Stimulated activated CD8-positive, alpha-beta memory T cell treated with anti-CD3 and anti-CD28 coated beads, Interleukin-15, amount 100 ng/mL, for 4 hours (primary cell): Measurements from ENCODE around the gene UBN2.
"Not testable (repeated sequence)": the region's sequence is repeated elsewhere in the genome, so short reads cannot be mapped to it uniquely, and the experiment has no call there.

Experiments used
- DNase-seq, 2 donors: peaks; one replicate each; pipeline ENCODE4 v3.0.0-alpha.2; 2020; ENCODE audit warnings: low read depth in 2 of 2

UBN2 gene

DNA sequence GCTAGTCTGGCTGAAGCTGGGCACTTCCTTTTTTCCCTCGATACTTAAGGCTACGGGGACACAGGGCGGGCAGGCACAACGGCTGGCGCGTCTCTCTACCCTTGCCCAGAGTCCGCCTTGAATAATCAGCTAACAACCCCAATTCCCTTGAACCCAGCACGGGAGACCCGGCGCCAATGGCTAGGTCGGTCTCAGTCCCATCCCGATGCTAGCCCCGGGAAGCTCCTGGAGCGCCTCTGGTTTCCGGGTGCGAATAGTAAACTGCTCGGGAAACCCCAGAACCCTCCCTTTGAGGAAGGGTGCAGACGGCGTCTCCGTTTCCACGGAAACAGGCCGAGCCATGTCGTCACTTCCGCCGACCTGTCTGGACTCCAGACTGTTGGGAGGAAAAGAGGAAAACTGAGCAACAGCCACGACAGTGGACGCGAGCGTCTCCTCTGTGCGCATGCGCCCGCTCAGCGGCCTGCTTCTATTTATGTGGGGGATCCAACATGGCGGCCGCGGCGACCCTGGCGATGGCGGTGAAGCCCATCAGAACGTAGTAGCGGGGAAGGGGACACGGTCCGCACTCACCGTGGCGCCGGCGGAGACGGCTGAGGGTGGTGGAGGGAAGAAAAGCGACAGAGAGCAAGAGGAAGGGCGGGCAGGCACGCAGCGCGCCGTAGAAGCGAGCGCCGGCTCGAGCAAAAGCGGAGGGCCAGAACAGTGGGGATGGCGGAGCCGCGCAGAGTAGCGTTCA lies at the start of gene UBN2:
UBN2 (plus strand) TSS at position 464 of the 739 bp plus-strand sequence; CDS start at position 712, 248 bp downstream.
- DNase-seq = peak; percentile 86 to 87

GRCh38 chr7:139181404-139181803 lies 49.6 kb upstream of the UBN2 start:
- no peak for DNase-seq

DNA sequence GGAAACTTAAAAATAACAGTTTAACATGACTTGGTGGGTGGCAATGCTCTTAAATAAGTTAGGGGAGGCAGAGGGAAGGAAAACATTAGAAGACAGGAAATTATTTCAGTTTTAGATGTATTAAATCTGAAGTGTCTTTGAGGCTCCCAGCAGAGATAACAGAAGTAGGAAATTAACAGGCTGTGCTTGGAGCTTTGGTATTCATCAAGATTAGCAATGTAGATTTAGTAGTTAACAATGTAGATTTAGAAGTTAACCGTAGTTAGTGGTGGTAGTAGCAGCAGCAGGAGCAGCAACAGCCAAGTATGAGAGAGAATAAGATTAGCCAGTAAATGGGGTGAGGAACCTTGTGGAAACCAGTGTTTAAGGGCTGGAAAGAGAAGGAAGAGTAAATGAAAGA lies 48.7 kb upstream of the UBN2 start:
- DNase-seq = no peak

- no peak for DNase-seq
These were observed 47.8 kb upstream of the UBN2 start for GRCh38 chr7:139183251-139183650.

- no peak for DNase-seq
These were observed 47.1 kb upstream of the UBN2 start for GRCh38 chr7:139183878-139184338.

- DNase-seq = no peak
These were observed 44.9 kb upstream of the UBN2 start for GRCh38 chr7:139186146-139186545.

DNA sequence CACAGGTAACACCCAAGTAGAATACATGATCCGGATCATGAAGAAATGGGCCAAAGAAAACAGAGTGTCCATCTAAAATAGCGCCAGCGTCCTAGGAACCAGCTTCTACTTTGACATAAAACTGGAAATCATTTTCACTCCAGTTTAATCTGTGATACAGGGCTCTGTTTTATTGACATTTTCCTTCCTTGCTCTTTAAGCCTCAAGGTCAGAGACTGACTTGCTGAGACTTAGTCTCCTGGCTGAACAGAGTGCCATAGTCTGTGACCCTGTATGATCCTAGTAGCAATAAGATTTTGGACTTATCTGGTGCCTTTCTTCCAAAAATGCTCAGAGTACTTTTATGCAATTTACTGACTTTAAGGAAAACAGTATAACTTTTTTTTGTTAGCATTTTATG lies 41.7 kb upstream of the UBN2 start:
- no peak for DNase-seq

- DNase-seq = no peak
These were observed 38.9 kb upstream of the UBN2 start for GRCh38 chr7:139192014-139192706.

- no peak for DNase-seq
These were observed 30.7 kb upstream of the UBN2 start for GRCh38 chr7:139200382-139200781.

DNA sequence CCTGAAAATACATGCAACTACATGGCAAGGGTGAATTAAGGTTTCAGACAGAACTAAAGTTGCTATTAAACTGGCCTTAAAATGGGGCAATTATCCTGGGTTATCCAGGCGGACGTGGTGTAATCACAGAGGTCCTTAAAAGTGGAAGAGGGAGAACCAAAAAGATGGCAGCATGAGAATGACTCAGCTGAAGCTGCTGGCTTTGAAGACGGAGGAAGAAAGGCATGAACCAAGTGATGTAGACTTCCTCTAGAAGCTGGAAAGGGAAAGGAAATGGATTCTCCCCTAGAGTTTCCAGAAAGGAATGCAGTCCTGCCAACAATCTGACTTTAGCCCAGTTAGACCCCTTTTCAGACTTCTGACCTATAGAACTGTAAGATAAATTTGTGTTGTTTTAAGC lies 27.0 kb upstream of the UBN2 start:
- no peak for DNase-seq

DNA sequence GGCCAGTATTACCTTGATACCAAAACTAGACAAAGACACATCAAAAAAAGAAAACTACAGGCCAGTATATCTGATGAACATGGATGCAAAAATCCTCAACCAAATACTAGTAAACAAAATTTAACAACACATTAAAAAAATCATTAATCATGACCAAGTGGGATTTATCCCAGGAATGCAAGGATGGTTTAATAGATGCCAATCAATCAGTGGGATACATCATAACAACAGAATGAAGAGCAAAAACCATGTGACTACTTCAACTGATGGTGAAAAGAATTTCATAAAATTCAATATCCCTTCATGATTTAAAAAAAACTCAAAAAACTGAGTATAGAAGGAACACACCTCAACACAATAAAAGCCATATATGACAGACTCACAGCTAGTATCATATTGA lies 25.2 kb upstream of the UBN2 start:
- no peak for DNase-seq

DNA sequence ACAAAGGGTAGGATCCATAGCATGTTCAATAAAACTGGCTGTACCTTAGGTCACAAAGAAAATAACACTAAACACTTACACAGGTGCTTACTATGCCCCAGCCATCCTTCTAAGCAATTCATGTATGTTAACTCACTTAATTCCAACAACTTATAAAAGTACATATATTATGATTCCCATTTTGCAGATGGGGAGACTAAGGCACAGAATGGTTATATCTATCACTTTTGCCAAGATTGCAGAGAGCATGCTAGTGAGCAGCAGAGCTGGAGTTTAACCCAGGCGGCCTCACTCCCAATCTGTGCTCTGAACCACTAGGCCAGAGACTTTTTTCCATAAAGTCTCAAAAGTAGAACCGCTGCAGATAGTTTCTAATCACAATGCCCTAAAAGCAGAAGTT lies 18.9 kb upstream of the UBN2 start:
- DNase-seq = no peak

DNA sequence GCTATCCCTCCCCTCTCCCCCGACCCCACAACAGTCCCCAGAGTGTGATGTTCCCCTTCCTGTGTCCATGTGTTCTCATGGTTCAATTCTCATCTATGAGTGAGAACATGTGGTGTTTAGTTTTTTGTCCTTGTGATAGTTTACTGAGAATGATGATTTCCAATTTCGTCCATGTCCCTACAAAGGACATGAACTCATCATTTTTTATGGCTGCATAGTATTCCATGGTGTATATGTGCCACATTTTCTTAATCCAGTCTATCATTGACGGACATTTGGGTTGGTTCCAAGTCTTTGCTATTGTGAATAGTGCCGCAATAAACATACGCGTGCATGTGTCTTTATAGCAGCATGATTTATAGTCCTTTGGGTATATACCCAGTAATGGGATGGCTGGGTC lies 17.5 kb upstream of the UBN2 start:
- DNase-seq = not testable (repeated sequence)

- no peak for DNase-seq
These were observed 12.9 kb upstream of the UBN2 start for GRCh38 chr7:139218173-139218572.

DNA sequence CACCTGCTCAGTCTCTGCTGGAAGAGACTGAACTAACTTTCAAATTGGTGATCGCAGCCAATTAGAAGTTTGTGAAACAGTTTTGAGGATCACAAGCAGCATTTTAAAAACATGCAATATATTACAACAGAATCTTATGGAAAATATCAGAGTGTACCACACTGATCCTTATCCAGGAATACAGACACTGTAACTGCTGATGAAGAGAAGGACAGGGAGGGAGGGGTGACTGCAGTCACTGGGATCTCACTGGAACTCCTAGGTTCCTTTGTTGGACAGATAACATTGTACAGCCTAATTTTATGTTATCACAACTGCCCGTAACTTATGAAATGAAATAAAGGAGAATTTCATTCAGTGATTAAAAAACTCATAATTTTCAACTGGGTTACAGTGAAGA lies 6.8 kb upstream of the UBN2 start:
- DNase-seq = no peak

DNA sequence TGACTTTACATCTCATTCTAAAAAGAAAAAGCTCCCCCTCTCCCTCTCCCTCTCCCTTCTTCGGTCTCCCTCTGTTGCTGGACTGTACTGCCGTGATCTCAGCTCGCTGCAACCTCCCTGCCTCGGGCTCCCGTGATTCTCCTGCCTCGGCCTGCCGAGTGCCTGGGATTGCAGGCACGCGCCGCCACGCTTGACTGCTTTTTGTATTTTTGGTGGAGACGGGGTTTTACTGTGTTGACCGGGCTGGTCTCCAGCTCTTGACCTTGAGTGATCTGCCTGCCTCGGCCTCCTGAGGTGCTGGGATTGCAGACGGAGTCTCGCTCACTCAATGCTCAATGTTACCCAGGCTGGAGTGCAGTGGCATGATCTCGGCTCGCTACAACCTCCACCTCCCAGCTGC lies 6.2 kb upstream of the UBN2 start:
- not testable (repeated sequence) for DNase-seq

- not testable (repeated sequence) for DNase-seq
These were observed 5.5 kb upstream of the UBN2 start for GRCh38 chr7:139225286-139226157.

DNA sequence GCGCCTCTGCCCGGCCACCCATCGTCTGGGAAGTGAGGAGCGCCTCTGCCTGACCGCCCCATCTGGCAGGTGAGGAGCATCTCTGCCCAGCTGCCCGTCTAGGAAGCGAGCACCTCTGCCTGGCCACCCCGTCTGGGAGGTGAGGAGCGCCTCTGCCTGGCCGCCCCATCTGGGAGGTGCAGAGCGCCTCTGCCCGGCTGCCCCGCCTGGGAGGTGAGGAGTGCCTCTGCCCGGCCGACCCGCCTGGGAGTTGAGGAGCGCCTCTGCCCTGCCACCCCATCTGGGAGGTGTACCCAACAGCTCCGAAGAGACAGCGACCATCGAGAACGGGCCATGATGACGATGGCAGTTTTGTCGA lies 4.9 kb upstream of the UBN2 start:
- not testable (repeated sequence) for DNase-seq

DNA sequence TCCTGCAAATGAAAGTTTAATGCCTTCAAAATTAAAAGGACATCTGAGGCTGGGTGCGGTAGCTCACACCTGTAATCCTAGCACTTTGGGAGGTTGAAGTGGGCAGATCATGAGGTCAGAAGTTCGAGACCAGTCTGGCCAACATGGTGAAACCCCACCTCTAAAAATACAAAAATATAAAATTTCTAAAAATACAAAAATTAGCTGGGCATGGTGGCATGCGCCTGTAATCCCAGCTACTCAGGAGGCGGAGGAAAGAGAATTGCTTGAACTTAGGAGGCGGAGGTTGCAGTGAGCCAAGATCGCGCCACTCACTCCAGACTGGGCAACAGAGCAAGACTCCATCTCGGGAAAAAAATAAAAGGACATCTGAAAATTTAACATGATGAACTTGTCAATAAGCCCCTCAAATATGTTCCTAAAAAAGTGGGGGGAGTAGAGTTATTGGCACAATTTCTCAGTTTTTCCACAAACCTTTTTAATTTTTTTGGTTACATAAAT lies 4.0 kb upstream of the UBN2 start:
- DNase-seq = not testable (repeated sequence)

DNA sequence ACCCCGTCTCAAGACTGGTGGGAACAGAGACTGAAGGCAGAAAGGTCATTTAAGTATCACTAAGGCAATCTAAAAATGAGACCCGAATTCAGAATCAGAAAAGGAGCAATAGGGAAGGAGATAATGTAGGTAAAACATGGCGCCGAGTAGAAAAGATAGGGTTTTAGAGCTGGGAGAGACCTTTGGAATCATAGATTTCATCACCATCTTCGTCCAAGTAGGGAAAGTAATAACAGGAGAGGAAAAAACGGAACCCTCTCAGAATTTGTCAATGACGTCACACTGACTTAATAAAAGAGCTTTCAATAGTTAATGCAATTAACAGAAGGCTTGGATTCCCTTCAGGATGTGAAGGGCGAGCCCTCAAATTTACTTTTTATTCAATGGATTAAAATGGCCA lies 1.0 kb upstream of the UBN2 start:
- no peak for DNase-seq

DNA sequence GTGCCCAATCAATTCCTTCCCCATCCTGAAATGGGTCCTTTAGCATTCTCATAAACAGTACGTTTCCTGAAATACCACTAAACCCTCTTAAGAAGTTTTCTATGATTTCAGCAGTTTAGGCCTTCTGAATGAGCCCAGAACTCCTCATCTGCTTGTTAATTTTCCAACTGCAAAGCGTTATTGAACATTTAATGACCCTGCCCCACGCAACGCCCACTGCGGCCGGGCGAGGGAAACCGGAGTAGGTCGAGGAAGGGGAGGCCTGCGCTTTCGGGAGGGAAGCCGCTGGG lies 608 bp upstream of the UBN2 start:
- no peak for DNase-seq
